ENCODE measurements around the gene GORASP1.

- TF ChIP-seq CTCF (IDR thresholded peaks at IDR 0.05; ENCODE audit: poor library complexity, severe bottlenecking) (no peak), POLR2AphosphoS5 (IDR thresholded peaks at IDR 0.05) (no peak), REST (IDR thresholded peaks at IDR 0.05; ENCODE audit: borderline replicate concordance) (no peak), TAF1 (IDR thresholded peaks at IDR 0.05; ENCODE audit: low read depth) (no peak), EZH2 (IDR thresholded peaks at IDR 0.05; ENCODE audit: borderline replicate concordance, insufficient read depth, low read length, poor library complexity, severe bottlenecking) (no peak), EP300 (conservative IDR thresholded peaks at IDR 0.05; ENCODE audit: poor library complexity, severe bottlenecking) (no peak), RAD21 (conservative IDR thresholded peaks at IDR 0.05) (no peak), MXI1 (conservative IDR thresholded peaks at IDR 0.05; ENCODE audit: poor library complexity, severe bottlenecking) (no peak), SMC3 (conservative IDR thresholded peaks at IDR 0.05; ENCODE audit: poor library complexity) (no peak)
Measured at GRCh38 chr3:39104961-39105686, 2.3 kb downstream of the GORASP1 start.
